SH-SY5Y (cell line): Measurements from ENCODE around the gene WDR7.

Experiments
- GATA2 ChIP-seq: IDR thresholded peaks from 2 replicates; pipeline ENCODE4 v1.6.1; 2011; ENCODE audit warnings: mild to moderate bottlenecking, low read depth, low read length
- GATA3 ChIP-seq: IDR thresholded peaks from 2 replicates; pipeline ENCODE4 v1.6.1; 2011; ENCODE audit warnings: low read depth, mild to moderate bottlenecking, low read length, moderate library complexity

GRCh38 chr18:56937874-56938430 lies 286.8 kb downstream of the WDR7 start:
- no peak for TF ChIP-seq GATA2
- no peak for TF ChIP-seq GATA3
